Measurements from ENCODE around the gene ACTN4.

GRCh38 chr19:38635483-38636399 lies 11.7 kb upstream of the ACTN4 start:
- TF ChIP-seq POLR2AphosphoS5 (IDR thresholded peaks at IDR 0.05; ENCODE audit: borderline replicate concordance, low read depth, low read length) = no peak
- no peak for TF ChIP-seq EZH2 (IDR thresholded peaks at IDR 0.05)
- no peak for TF ChIP-seq FOXP2 (optimal IDR thresholded peaks at IDR 0.05; ENCODE audit: control extremely low read depth, extremely low read length, insufficient read depth)

Measured in SK-N-MC (cell line).